OCI-LY7 (cell line): ENCODE data around the gene NELL1. TPM values are rescaled to one million over a fixed set of nuclear protein-coding genes. Genes with fewer than 3 reads are reported as not detected.

Source experiments
- BruUV-seq: library from RNA; stranded (reverse); fragments of 400-500 nt; replicated peaks from 2 replicates; lab custom pipeline; 2021; lab: Mats Ljungman, UMichigan
- CTCF ChIA-PET: fragments of 300-600 bp; sonication (Branson Sonifier 250); formaldehyde crosslinking; loops from one replicate; lab custom pipeline; 2022; ENCODE audit warnings: antibody characterized with exemption; ENCODE audit not compliant: unreplicated experiment; lab: Charles Lee
- POLR2A ChIA-PET: fragments of 300-600 bp; sonication (Branson Sonifier 250); formaldehyde crosslinking; loops from one replicate; lab custom pipeline; 2022; ENCODE audit warnings: antibody characterized with exemption; lab: Charles Lee
- DNase-seq: peaks from one replicate; pipeline ENCODE4 v3.0.0-alpha.2; 2015; ENCODE audit warnings: low spot score
- H2AFZ ChIP-seq: fragments of 200-600 bp; sonication (generic), shearing (Covaris generic); 2 replicates; pipeline ENCODE4 v1.6.1; 2014; ENCODE audit warnings: mild to moderate bottlenecking, antibody characterized with exemption, low read length, moderate library complexity
- H3K27ac ChIP-seq: fragments of 200-600 bp; sonication (generic); 2 replicates; pipeline ENCODE4 v1.5.1; 2014; ENCODE audit warnings: mixed run types, low read depth, mild to moderate bottlenecking, moderate library complexity, low read length, inconsistent platforms; ENCODE audit not compliant: poor library complexity, severe bottlenecking
- H3K36me3 ChIP-seq: fragments of 200-600 bp; sonication (generic); 2 replicates; pipeline ENCODE4 v1.6.1; 2014; ENCODE audit warnings: mild to moderate bottlenecking, antibody characterized with exemption, low read length, moderate library complexity, mixed read lengths; ENCODE audit not compliant: insufficient read depth
- H3K4me1 ChIP-seq: fragments of 200-600 bp; sonication (generic); 2 replicates; pipeline ENCODE4 v1.5.1; 2014; ENCODE audit warnings: mild to moderate bottlenecking, low read length; ENCODE audit not compliant: insufficient read depth, poor library complexity, severe bottlenecking
- H3K4me2 ChIP-seq: fragments of 200-600 bp; sonication (generic); 2 replicates; pipeline ENCODE4 v1.6.1; 2014; ENCODE audit warnings: mild to moderate bottlenecking, low read length
- H3K4me3 ChIP-seq: fragments of 200-600 bp; sonication (generic); 2 replicates; pipeline ENCODE4 v1.5.1; 2014; ENCODE audit warnings: mild to moderate bottlenecking, low read depth, low read length; ENCODE audit not compliant: poor library complexity, severe bottlenecking
- H3K79me2 ChIP-seq: fragments of 200-600 bp; sonication (generic); 2 replicates; pipeline ENCODE4 v1.6.1; 2016; ENCODE audit warnings: low read depth, mild to moderate bottlenecking, low read length, moderate library complexity, mixed read lengths; ENCODE audit not compliant: insufficient read depth
- H3K9me2 ChIP-seq: fragments of 200-600 bp; sonication (generic); 2 replicates; pipeline ENCODE4 v1.6.1; 2016; ENCODE audit warnings: mild to moderate bottlenecking, low read length, mixed read lengths; ENCODE audit not compliant: insufficient read depth
- H3K9me3 ChIP-seq: fragments of 200-600 bp; sonication (generic); 2 replicates; pipeline ENCODE4 v1.6.1; 2014; ENCODE audit warnings: mild to moderate bottlenecking, mixed run types, low read length, mixed read lengths
- H4K20me1 ChIP-seq: fragments of 200-600 bp; sonication (generic); 2 replicates; pipeline ENCODE4 v1.6.1; 2014; ENCODE audit warnings: mild to moderate bottlenecking, antibody characterized with exemption, low read length, moderate library complexity, mixed read lengths; ENCODE audit not compliant: insufficient read depth
- EZH2phosphoT487 ChIP-seq: fragments of 200-600 bp; sonication (generic); IDR thresholded peaks from 2 replicates; pipeline ENCODE4 v1.6.1; 2018; ENCODE audit warnings: low read depth, borderline replicate concordance, mild to moderate bottlenecking, mixed run types, antibody characterized with exemption, low read length, moderate library complexity, mixed read lengths
- intact Hi-C: fragments of 100-400 bp; cut with micrococcal nuclease; formaldehyde crosslinking; loops from one replicate; pipeline ENCODE4 v1.10.0; 2022; ENCODE audit not compliant: unreplicated experiment
- total RNA-seq, 2 experiments: library from RNA; depleted of rRNA in 1 of 2; stranded (reverse); fragments of >200 nt in 1 of 2; shearing (Covaris generic) in 1 of 2; gene quantifications; 2 replicates each; pipeline ENCODE4 v1.2.3, GENCODE V29; 2014 to 2022
- TF ChIP-seq, protein P1 (sequence below): fragments of 200-600 bp; sonication (generic); conservative IDR thresholded peaks from 2 replicates; pipeline ENCODE4 v1.5.1; 2014; ENCODE audit warnings: mild to moderate bottlenecking, antibody characterized with exemption, low read length, moderate library complexity, mixed read lengths

NELL1 gene
- total RNA-seq, 2 experiments from 2014 or later = not detected

- intact Hi-C loops = no loop called here
- Histone ChIP-seq H3K4me3 (no peak overlapping the region), H3K79me2 (no peaks in the 10 kb centered on the region), H4K20me1 (no peaks in the 10 kb centered on the region), H3K27ac (no peak overlapping the region), H3K4me1 (no peaks in the 10 kb centered on the region), H3K9me2 (no peaks in the 10 kb centered on the region), H2AFZ (no peak overlapping the region; the same call in 1 of the 2 replicates), H3K36me3 (no peaks in the 10 kb centered on the region), H3K4me2 (no peak overlapping the region), H3K9me3 (no peaks in the 10 kb centered on the region)
- no peak for DNase-seq
- no peak for TF ChIP-seq EZH2phosphoT487
- TF ChIP-seq, protein P1, sequence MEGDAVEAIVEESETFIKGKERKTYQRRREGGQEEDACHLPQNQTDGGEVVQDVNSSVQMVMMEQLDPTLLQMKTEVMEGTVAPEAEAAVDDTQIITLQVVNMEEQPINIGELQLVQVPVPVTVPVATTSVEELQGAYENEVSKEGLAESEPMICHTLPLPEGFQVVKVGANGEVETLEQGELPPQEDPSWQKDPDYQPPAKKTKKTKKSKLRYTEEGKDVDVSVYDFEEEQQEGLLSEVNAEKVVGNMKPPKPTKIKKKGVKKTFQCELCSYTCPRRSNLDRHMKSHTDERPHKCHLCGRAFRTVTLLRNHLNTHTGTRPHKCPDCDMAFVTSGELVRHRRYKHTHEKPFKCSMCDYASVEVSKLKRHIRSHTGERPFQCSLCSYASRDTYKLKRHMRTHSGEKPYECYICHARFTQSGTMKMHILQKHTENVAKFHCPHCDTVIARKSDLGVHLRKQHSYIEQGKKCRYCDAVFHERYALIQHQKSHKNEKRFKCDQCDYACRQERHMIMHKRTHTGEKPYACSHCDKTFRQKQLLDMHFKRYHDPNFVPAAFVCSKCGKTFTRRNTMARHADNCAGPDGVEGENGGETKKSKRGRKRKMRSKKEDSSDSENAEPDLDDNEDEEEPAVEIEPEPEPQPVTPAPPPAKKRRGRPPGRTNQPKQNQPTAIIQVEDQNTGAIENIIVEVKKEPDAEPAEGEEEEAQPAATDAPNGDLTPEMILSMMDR = no peak
- CTCF ChIA-PET = no interaction called here
- POLR2A ChIA-PET = interaction anchor here (0.6 kb wide), 1 partner anchor 356 kb away, joined by 3 read pairs; no protein-coding TSS in a partner anchor
- no TSS peak for BruUV-seq
Measured at GRCh38 chr11:21603886-21604285, 934.5 kb downstream of the NELL1 start.

DNA sequence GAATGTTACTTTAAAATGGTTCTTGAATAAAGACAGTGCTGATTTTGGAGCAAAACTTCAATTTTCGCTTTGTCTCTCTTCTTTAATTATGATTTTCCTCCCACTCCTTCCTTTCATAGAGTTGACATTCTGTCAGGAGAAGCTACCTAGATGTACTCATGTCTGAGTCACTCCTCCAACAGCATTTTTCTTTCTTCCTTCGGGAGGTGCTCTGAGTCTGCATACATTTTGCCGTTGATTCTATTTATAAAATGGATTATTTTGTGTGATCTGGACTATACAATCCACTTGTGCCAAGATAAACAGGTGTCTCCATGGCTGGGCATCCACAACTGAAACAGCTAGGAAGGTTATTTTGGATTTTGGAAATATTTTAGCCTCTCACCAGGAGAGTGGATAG, 935.2 kb downstream of the NELL1 start:
- Histone ChIP-seq H4K20me1 (no peaks in the 10 kb centered on the region), H3K4me3 (no peak overlapping the region), H3K79me2 (no peaks in the 10 kb centered on the region), H3K4me2 (no peak overlapping the region), H3K9me3 (no peaks in the 10 kb centered on the region), H2AFZ (no peak overlapping the region), H3K9me2 (no peaks in the 10 kb centered on the region), H3K36me3 (no peaks in the 10 kb centered on the region), H3K27ac (no peak overlapping the region), H3K4me1 (no peaks in the 10 kb centered on the region)
- ChIA-PET CTCF (no interaction called here), POLR2A (interaction anchor here (0.6 kb wide), 1 partner anchor 356 kb away, joined by 3 read pairs; no protein-coding TSS in a partner anchor)
- intact Hi-C loops = no loop called here
- no TSS peak for BruUV-seq
- TF ChIP-seq, protein P1 = no peak
- no peak for TF ChIP-seq EZH2phosphoT487
- no peak for DNase-seq

GRCh38 chr11:21612326-21612725, 942.9 kb downstream of the NELL1 start:
- H3K4me1 ChIP-seq = peaks cover 8% of the 10 kb centered on the region
- H3K9me2 ChIP-seq = no peaks in the 10 kb centered on the region
- no peaks in the 10 kb centered on the region for H3K79me2 ChIP-seq
- no peaks in the 10 kb centered on the region for H3K36me3 ChIP-seq
- no peaks in the 10 kb centered on the region for H3K9me3 ChIP-seq
- intact Hi-C loops = no loop called here
- DNase-seq = peak; percentile 15
- H3K4me2 ChIP-seq = peak overlapping the region; percentile 49
- TF ChIP-seq EZH2phosphoT487 = no peak
- TF ChIP-seq, protein P1 = no peak
- POLR2A ChIA-PET = interaction anchor here (0.7 to 1.2 kb wide), 4 partner anchors 11 to 23 kb away, joined by 3 to 8 read pairs (median 4); no protein-coding TSS in a partner anchor
- H3K4me3 ChIP-seq = no peak overlapping the region
- H3K27ac ChIP-seq = no peak overlapping the region
- peak overlapping the region; percentile 45; the same call in 1 of the 2 replicates for H2AFZ ChIP-seq
- CTCF ChIA-PET = interaction anchor here (1.3 kb wide), 1 partner anchor 14 kb away, joined by 4 read pairs; no protein-coding TSS in a partner anchor
- no peaks in the 10 kb centered on the region for H4K20me1 ChIP-seq
- BruUV-seq = no TSS peak
